ENCODE measurements around the gene RCN1.

DNA sequence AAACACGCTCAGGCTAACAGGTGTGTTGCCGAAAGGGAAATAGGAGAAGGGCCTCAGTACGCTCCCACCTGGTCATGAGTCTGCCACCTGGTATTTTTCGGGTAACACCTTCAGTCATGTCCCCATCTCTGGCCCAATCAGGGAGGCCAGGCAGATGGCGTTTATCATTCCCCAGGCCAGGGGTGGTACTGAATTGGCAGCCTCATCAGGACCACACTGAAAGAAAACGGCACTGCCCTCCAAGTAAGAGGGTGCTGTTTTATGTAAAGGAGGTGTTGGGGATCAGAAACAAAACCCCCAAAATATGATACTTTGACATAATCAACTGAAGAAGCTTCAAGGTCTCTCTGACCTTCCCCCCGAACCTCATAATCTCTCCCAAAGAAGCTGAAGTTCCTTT lies 58.9 kb downstream of the RCN1 start:
- TF ChIP-seq, protein P1, sequence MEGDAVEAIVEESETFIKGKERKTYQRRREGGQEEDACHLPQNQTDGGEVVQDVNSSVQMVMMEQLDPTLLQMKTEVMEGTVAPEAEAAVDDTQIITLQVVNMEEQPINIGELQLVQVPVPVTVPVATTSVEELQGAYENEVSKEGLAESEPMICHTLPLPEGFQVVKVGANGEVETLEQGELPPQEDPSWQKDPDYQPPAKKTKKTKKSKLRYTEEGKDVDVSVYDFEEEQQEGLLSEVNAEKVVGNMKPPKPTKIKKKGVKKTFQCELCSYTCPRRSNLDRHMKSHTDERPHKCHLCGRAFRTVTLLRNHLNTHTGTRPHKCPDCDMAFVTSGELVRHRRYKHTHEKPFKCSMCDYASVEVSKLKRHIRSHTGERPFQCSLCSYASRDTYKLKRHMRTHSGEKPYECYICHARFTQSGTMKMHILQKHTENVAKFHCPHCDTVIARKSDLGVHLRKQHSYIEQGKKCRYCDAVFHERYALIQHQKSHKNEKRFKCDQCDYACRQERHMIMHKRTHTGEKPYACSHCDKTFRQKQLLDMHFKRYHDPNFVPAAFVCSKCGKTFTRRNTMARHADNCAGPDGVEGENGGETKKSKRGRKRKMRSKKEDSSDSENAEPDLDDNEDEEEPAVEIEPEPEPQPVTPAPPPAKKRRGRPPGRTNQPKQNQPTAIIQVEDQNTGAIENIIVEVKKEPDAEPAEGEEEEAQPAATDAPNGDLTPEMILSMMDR (IDR thresholded peaks at IDR 0.05), result no peak
- TF ChIP-seq POLR2A (IDR thresholded peaks at IDR 0.05), result no peak

Data from thyroid gland (tissue), 4 donors.